ENCODE data around the gene PRPF6.

The PRPF6 gene

DNA sequence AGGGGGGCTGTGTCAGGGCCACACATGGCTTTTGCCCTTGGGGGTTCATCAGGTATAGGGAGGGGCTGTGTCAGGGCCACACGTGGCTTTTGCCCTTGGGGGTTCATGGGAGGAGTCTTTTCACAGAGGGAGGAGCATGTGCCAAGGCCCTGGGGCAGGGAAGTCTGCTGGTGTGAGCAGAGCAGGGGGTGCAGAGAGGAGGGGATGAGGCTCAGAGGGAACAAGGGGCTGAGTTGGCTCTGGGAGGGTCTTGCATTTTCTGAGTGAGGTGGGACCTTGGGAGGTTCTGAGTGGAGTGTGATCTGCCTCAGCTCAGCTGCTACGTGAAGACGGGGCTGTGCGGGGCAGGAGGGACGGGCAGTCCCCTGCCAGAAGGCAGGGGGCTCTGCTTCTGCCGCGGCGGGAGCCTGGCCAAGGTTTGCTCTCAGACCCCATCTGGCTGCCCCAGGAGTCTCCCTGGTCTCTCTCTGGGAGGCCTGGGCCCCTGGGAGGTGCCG, 74.5 kb downstream of the PRPF6 start:
- peaks cover 18% of the 10 kb centered on the region for H3K4me1 ChIP-seq (ENCODE audit: insufficient read depth, low read length, poor library complexity, severe bottlenecking)
- no peak overlapping the region for H2AFZ ChIP-seq (ENCODE audit: low read length)
- H3K36me3 ChIP-seq (ENCODE audit: insufficient read depth, low read length) = no peaks in the 10 kb centered on the region
- no peaks in the 10 kb centered on the region for H3F3A ChIP-seq (ENCODE audit: low read depth)
- H3K9me2 ChIP-seq (replicated peaks; ENCODE audit: low read depth, low read length) = no peaks in the 10 kb centered on the region
- H3K9ac ChIP-seq (ENCODE audit: low read depth, low read length, poor library complexity, severe bottlenecking) = no peak overlapping the region
- no peaks in the 10 kb centered on the region for H3K79me2 ChIP-seq (ENCODE audit: insufficient read depth, low read length)
- H3K27me3 ChIP-seq (ENCODE audit: insufficient read depth, low read length, poor library complexity, severe bottlenecking) = no peaks in the 10 kb centered on the region
- no peaks in the 10 kb centered on the region for H3K9me3 ChIP-seq (ENCODE audit: insufficient read depth, low read depth, low read length)
- TF ChIP-seq, protein P1, sequence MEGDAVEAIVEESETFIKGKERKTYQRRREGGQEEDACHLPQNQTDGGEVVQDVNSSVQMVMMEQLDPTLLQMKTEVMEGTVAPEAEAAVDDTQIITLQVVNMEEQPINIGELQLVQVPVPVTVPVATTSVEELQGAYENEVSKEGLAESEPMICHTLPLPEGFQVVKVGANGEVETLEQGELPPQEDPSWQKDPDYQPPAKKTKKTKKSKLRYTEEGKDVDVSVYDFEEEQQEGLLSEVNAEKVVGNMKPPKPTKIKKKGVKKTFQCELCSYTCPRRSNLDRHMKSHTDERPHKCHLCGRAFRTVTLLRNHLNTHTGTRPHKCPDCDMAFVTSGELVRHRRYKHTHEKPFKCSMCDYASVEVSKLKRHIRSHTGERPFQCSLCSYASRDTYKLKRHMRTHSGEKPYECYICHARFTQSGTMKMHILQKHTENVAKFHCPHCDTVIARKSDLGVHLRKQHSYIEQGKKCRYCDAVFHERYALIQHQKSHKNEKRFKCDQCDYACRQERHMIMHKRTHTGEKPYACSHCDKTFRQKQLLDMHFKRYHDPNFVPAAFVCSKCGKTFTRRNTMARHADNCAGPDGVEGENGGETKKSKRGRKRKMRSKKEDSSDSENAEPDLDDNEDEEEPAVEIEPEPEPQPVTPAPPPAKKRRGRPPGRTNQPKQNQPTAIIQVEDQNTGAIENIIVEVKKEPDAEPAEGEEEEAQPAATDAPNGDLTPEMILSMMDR (conservative IDR thresholded peaks at IDR 0.05; ENCODE audit: low read length) = no peak
- TF ChIP-seq EZH2phosphoT487 (IDR thresholded peaks at IDR 0.05; ENCODE audit: borderline replicate concordance) = no peak
- H3K4me2 ChIP-seq (ENCODE audit: low read depth, low read length, poor library complexity, severe bottlenecking) = no peak overlapping the region
- H3K4me3 ChIP-seq (ENCODE audit: low read length, poor library complexity, severe bottlenecking) = no peak overlapping the region
- no peaks in the 10 kb centered on the region for H4K20me1 ChIP-seq (ENCODE audit: insufficient read depth, low read length, poor library complexity, severe bottlenecking)

DNA sequence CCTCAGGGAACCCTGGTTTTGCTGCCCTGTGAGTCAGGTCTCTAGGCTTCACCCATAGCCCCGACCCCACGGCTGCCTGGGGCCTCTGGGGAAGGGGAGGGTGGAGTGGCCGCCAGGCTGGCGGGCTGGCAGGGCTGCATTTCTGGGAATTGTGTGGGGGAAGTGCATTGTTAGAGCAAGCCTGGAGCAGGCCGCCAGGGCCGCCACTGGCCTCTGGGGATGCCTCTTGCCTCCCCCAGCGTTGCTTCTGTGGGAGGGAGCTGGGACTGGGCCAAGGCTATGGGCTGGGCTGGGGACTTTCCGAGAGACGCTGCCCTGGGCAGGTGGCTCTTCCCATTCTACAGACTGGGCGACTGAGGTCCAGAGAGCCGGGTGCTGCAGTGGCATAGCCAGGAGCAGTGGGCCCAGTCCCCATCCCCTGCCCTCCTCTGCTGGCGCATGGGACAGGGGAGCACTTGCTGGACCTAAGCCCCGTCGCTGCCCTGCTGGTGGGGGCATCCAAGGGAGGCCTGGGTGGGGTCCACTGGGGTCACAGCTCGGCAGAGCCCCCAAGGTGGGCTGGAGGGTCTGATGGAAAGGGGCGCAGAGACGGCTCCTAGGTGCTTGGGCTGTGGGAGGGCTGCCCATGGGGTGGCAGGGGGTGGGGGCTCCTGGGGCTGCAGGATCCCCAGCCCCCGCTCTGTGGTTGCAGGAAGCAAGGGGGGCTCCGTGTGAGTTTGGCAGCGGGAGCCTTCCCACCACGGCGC, 75.1 kb downstream of the PRPF6 start:
- no peaks in the 10 kb centered on the region for H4K20me1 ChIP-seq (ENCODE audit: insufficient read depth, low read length, poor library complexity, severe bottlenecking)
- no peaks in the 10 kb centered on the region for H3K9me3 ChIP-seq (ENCODE audit: insufficient read depth, low read depth, low read length)
- H3K36me3 ChIP-seq (ENCODE audit: insufficient read depth, low read length) = no peaks in the 10 kb centered on the region
- H3K4me1 ChIP-seq (ENCODE audit: insufficient read depth, low read length, poor library complexity, severe bottlenecking) = peaks cover 18% of the 10 kb centered on the region
- H3K4me3 ChIP-seq (ENCODE audit: low read length, poor library complexity, severe bottlenecking) = no peak overlapping the region
- H3K27me3 ChIP-seq (ENCODE audit: insufficient read depth, low read length, poor library complexity, severe bottlenecking) = no peaks in the 10 kb centered on the region
- H3F3A ChIP-seq (ENCODE audit: low read depth) = no peaks in the 10 kb centered on the region
- no peaks in the 10 kb centered on the region for H3K79me2 ChIP-seq (ENCODE audit: insufficient read depth, low read length)
- H2AFZ ChIP-seq (ENCODE audit: low read length) = no peak overlapping the region
- no peak overlapping the region for H3K4me2 ChIP-seq (ENCODE audit: low read depth, low read length, poor library complexity, severe bottlenecking)
- no peaks in the 10 kb centered on the region for H3K9me2 ChIP-seq (replicated peaks; ENCODE audit: low read depth, low read length)
- no peak for TF ChIP-seq EZH2phosphoT487 (IDR thresholded peaks at IDR 0.05; ENCODE audit: borderline replicate concordance)
- TF ChIP-seq, protein P1 (conservative IDR thresholded peaks at IDR 0.05; ENCODE audit: low read length) = no peak
- H3K9ac ChIP-seq (ENCODE audit: low read depth, low read length, poor library complexity, severe bottlenecking) = no peak overlapping the region

DNA sequence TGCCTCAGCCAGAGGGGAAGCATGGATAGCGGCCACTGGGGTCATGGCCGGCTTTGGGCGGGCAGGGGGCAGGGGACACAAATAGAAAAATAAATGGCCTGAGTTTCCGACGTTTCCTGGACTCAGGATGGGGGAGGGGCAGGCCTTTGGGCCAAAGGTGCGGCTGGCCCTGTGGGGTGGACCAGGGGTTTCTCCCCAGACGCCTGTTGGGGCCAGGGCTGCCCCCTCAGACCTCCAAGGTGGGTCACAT, 75.6 kb downstream of the PRPF6 start:
- no peaks in the 10 kb centered on the region for H3K79me2 ChIP-seq (ENCODE audit: insufficient read depth, low read length)
- no peaks in the 10 kb centered on the region for H4K20me1 ChIP-seq (ENCODE audit: insufficient read depth, low read length, poor library complexity, severe bottlenecking)
- H3K4me1 ChIP-seq (ENCODE audit: insufficient read depth, low read length, poor library complexity, severe bottlenecking) = peaks cover 18% of the 10 kb centered on the region
- H2AFZ ChIP-seq (ENCODE audit: low read length) = no peak overlapping the region
- no peak overlapping the region for H3K4me3 ChIP-seq (ENCODE audit: low read length, poor library complexity, severe bottlenecking)
- no peaks in the 10 kb centered on the region for H3K9me3 ChIP-seq (ENCODE audit: insufficient read depth, low read depth, low read length)
- no peak overlapping the region for H3K9ac ChIP-seq (ENCODE audit: low read depth, low read length, poor library complexity, severe bottlenecking)
- H3K36me3 ChIP-seq (ENCODE audit: insufficient read depth, low read length) = no peaks in the 10 kb centered on the region
- no peak overlapping the region for H3K4me2 ChIP-seq (ENCODE audit: low read depth, low read length, poor library complexity, severe bottlenecking)
- no peaks in the 10 kb centered on the region for H3F3A ChIP-seq (ENCODE audit: low read depth)
- no peaks in the 10 kb centered on the region for H3K9me2 ChIP-seq (replicated peaks; ENCODE audit: low read depth, low read length)
- TF ChIP-seq, protein P1 (conservative IDR thresholded peaks at IDR 0.05; ENCODE audit: low read length) = no peak
- TF ChIP-seq EZH2phosphoT487 (IDR thresholded peaks at IDR 0.05; ENCODE audit: borderline replicate concordance) = no peak
- no peaks in the 10 kb centered on the region for H3K27me3 ChIP-seq (ENCODE audit: insufficient read depth, low read length, poor library complexity, severe bottlenecking)

Data from Loucy (cell line).